Activated CD4-positive, alpha-beta T cell treated with anti-CD3 and anti-CD28 coated beads for 36 hours (primary cell): Measurements from ENCODE around the gene SEC14L3. TPM values are rescaled to one million over a fixed set of nuclear protein-coding genes. Genes with fewer than 3 reads are reported as not detected.

Source experiments
- ATAC-seq: fragments of 200-7000 bp; cut with Tn5 transposase; one replicate; pipeline ENCODE4 v1.10.0; 2021; ENCODE audit warnings: mild to moderate bottlenecking, moderate library complexity
- CTCF ChIA-PET: fragments of 350-600 bp; sonication (Branson Sonifier 250); formaldehyde crosslinking; loops from one replicate; lab custom pipeline; 2021; ENCODE audit warnings: antibody characterized with exemption; lab: Charles Lee
- POLR2A ChIA-PET: fragments of 350-600 bp; sonication (Branson Sonifier 250); formaldehyde crosslinking; loops from one replicate; lab custom pipeline; 2021; ENCODE audit warnings: antibody characterized with exemption, inconsistent platforms; lab: Charles Lee
- DNase-seq: peaks from one replicate; pipeline ENCODE4 v3.0.0-alpha.2; 2020
- H3K27ac Mint-ChIP-seq: one replicate; pipeline ENCODE4 v1.8.0; 2021; ENCODE audit warnings: mixed read lengths
- H3K27me3 Mint-ChIP-seq: one replicate; pipeline ENCODE4 v1.8.0; 2021; ENCODE audit warnings: mixed read lengths
- H3K36me3 Mint-ChIP-seq: one replicate; pipeline ENCODE4 v1.8.0; 2021; ENCODE audit warnings: low read depth, mixed read lengths
- H3K4me1 Mint-ChIP-seq: one replicate; pipeline ENCODE4 v1.8.0; 2021; ENCODE audit warnings: mixed read lengths
- H3K4me3 Mint-ChIP-seq: one replicate; pipeline ENCODE4 v1.8.0; 2021; ENCODE audit warnings: mild to moderate bottlenecking, moderate library complexity, mixed read lengths
- H3K9me3 Mint-ChIP-seq: one replicate; pipeline ENCODE4 v1.8.0; 2021; ENCODE audit warnings: low read depth, mixed read lengths
- intact Hi-C, 2 experiments: fragments of 100-400 bp; cut with DNase I in 1 of 2; cut with micrococcal nuclease in 1 of 2; formaldehyde crosslinking; loops; one replicate each; pipeline versions ENCODE4 v1.14.2 to v1.15.1; 2022 to 2024; cut with DNase I, micrococcal nuclease
- total RNA-seq, 2 experiments: library from RNA; stranded (reverse); gene quantifications; one replicate each; pipeline ENCODE4 v1.2.3, GENCODE V29; 2021

Gene SEC14L3
- total RNA-seq, 2 experiments from 2014 or later, result not detected

DNA sequence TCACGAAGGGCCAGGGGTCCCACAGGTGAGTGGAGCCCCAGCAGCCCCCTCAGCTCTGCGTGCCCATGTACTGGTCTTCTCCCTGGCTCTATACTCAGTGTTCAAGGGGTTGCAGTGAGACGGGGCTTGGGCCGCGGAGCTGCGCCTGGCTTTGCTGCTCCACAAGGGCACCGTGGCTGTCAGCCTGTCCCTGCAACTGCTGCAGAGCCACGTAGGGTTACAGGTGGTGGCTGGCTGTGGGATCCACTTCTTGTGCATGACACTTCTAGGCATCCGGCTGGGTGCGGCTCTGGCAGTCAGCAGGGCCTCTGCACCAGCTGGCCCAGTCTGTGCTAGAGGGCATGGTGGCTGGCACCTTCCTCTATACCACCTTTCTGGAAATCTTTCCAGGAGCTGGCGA lies 32.0 kb downstream of the SEC14L3 start:
- ChIA-PET CTCF (interaction anchor here (0.8 kb wide), 1 partner anchor 49 kb away, joined by 5 read pairs; no protein-coding TSS in a partner anchor), POLR2A (no interaction called here)
- peaks cover 13% of the 10 kb centered on the region for H3K27me3 Mint-ChIP-seq
- no peak for DNase-seq
- H3K36me3 Mint-ChIP-seq, result peaks cover 9% of the 10 kb centered on the region
- peaks cover 24% of the 10 kb centered on the region for H3K4me1 Mint-ChIP-seq
- H3K9me3 Mint-ChIP-seq, result peaks cover 12% of the 10 kb centered on the region
- intact Hi-C loops, result no loop called here
- no peak overlapping the region for H3K27ac Mint-ChIP-seq
- no peak overlapping the region for H3K4me3 Mint-ChIP-seq
- no peak for ATAC-seq

DNA sequence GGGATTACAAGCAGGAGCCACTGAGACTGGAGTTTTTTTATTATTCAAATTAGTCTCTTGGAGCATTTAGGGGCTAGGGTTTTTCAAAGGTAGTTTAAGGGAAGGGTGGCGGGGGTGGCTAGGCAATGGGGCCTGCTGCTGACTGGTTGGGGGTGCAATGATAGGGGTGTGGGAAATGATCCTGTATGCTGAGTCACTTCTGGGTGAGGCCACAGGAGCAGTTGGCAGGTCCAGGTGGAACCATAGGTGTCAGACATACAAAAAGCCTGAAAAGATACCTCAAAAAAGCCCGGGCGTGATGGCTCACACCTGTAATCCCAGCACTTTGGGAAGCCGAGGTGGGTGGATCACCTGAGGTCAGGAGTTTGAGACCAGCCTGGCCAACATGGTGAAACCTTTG lies 32.6 kb downstream of the SEC14L3 start:
- peaks cover 12% of the 10 kb centered on the region for H3K9me3 Mint-ChIP-seq
- H3K36me3 Mint-ChIP-seq, result peaks cover 11% of the 10 kb centered on the region
- peaks cover 13% of the 10 kb centered on the region for H3K27me3 Mint-ChIP-seq
- intact Hi-C loops, result no loop called here
- DNase-seq (no peak), ATAC-seq (no peak)
- H3K4me1 Mint-ChIP-seq, result peaks cover 29% of the 10 kb centered on the region
- ChIA-PET POLR2A (no interaction called here), CTCF (interaction anchor here (1.7 kb wide), 1 partner anchor 13 kb away, joined by 8 read pairs; the partner anchor contains the start of gene MTFP1)
- H3K4me3 Mint-ChIP-seq, result no peak overlapping the region
- H3K27ac Mint-ChIP-seq, result no peak overlapping the region

DNA sequence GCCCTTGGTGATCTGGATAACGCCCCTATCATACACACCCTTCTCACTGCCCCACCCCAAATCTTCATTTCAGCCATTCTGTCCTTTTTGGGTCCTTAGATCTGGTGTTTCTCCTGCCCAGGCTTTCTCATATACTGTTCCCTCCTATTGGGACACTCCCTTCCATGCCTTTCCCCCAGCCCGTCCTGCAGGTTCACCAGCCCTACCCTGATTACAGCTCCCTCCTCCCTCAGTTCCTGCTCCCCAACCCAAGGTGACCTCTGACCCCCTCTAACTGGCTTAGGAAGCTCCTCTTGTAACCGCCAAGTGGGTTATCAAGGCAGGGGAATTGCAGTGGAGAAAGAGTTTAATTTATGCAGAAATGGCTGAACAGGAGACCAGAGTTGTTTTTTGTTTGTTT lies 33.3 kb downstream of the SEC14L3 start:
- Mint-ChIP-seq H3K4me3 (no peak overlapping the region), H3K4me1 (peaks cover 36% of the 10 kb centered on the region), H3K27ac (no peak overlapping the region), H3K9me3 (peaks cover 12% of the 10 kb centered on the region), H3K27me3 (peaks cover 13% of the 10 kb centered on the region), H3K36me3 (peaks cover 11% of the 10 kb centered on the region)
- ATAC-seq (no peak), DNase-seq (no peak)
- CTCF ChIA-PET, result interaction anchor here (1.7 kb wide), 1 partner anchor 12 kb away, joined by 8 read pairs; the partner anchor contains the start of gene MTFP1
- intact Hi-C loops, result no loop called here
- POLR2A ChIA-PET, result no interaction called here

DNA sequence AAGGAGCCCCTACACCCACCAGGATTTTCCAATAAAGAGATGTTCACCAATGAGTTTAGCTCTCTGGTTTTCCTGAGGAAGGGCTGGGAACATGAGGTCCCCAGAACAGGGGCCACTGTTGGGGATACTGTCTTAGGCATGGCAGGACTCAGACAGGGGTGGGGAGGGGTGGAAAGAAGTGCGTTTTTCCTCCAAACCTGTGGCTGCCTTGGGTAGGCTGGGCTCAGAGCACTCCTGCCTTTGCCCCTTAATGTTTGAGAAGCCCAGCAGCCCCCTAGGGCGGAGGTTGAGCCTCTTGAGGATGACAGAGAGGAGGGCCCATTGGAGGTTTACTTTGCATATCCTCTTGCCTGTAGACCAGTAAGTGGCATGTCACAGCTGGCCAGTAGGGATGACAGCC lies 35.6 kb downstream of the SEC14L3 start:
- Mint-ChIP-seq H3K27me3 (peaks cover 13% of the 10 kb centered on the region), H3K4me3 (peak overlapping the region; percentile 75), H3K36me3 (peaks cover 11% of the 10 kb centered on the region), H3K4me1 (peaks cover 27% of the 10 kb centered on the region), H3K9me3 (peaks cover 10% of the 10 kb centered on the region), H3K27ac (peak overlapping the region; percentile 93)
- ATAC-seq (no peak), DNase-seq (no peak)
- ChIA-PET POLR2A (interaction anchor here (1.0 kb wide), 1 partner anchor 21 kb away, joined by 3 read pairs; no protein-coding TSS in a partner anchor), CTCF (interaction anchor here (0.6 to 2.7 kb wide), 7 partner anchors 9 to 647 kb away, joined by 3 to 16 read pairs (median 4); partner anchors contain the start of gene MTFP1)
- intact Hi-C loops, result no loop called here

DNA sequence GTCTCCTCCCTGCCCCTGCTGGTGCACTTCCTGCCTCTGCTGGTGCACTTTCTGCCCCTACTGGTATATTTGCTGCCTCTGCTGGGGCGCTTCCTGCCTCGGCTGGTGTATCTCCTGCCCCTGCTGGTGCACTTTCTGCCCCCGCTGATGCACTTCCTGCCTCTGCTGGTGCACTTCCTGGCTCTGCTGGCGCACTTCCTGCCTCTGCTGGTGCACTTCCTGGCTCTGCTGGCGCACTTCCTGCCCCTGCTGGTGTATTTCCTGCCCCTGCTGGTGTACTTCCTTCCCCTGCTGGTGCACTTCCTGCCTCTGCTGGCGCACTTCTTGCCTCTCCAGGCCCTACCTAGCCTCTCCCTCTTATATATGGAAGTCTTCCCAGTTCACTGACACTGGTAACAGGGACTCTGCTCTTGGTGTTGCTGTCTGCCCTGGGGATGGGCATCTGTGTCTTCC lies 36.1 kb downstream of the SEC14L3 start:
- peaks cover 11% of the 10 kb centered on the region for H3K36me3 Mint-ChIP-seq
- peak; percentile 87 for ATAC-seq

DNA sequence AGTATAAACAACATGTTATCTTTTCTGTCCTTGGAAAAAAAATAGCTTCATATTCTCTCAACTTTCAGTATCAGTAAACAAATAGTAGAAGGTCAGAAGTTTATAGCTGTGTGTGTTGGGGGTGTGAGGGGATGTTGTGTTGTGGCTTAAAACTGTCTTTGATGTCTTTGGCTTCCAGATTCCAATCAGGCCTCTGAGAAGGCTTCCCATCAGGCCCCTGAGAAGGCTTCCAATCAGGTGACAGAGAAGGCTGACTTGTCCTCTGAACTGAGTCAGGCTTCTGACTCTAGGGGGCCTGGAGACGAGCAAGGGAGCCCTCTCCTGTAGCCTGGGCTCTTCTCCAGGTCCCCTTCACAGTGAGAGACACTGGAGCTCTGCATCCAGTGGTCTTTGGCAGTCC lies 37.0 kb downstream of the SEC14L3 start:
- H3K27ac Mint-ChIP-seq, result peak overlapping the region; percentile 93
- ATAC-seq (no peak), DNase-seq (no peak)
- H3K9me3 Mint-ChIP-seq, result peaks cover 10% of the 10 kb centered on the region
- ChIA-PET POLR2A (interaction anchor here (1.3 kb wide), 1 partner anchor 11 kb away, joined by 3 read pairs; no protein-coding TSS in a partner anchor), CTCF (interaction anchor here (0.7 to 2.7 kb wide), 4 partner anchors 8 to 172 kb away, joined by 3 to 16 read pairs (median 4); partner anchors contain the start of gene MTFP1)
- intact Hi-C loops, result loop anchor here in 1 of 2 experiments (1.0 kb wide), 1 partner anchor 9 kb away; no protein-coding TSS in a partner anchor
- H3K4me1 Mint-ChIP-seq, result peaks cover 27% of the 10 kb centered on the region
- peaks cover 14% of the 10 kb centered on the region for H3K36me3 Mint-ChIP-seq
- peak overlapping the region; percentile 75 for H3K4me3 Mint-ChIP-seq
- H3K27me3 Mint-ChIP-seq, result peaks cover 6% of the 10 kb centered on the region

More for the DNA sequence above, 36.1 kb downstream of the SEC14L3 start:
- ChIA-PET CTCF (interaction anchor here (0.6 to 2.7 kb wide), 7 partner anchors 9 to 647 kb away, joined by 3 to 16 read pairs (median 4); partner anchors contain the start of gene MTFP1), POLR2A (interaction anchor here (1.0 kb wide), 1 partner anchor 21 kb away, joined by 3 read pairs; no protein-coding TSS in a partner anchor)
- Mint-ChIP-seq H3K9me3 (peaks cover 10% of the 10 kb centered on the region), H3K4me1 (peaks cover 27% of the 10 kb centered on the region), H3K27ac (peak overlapping the region; percentile 93), H3K27me3 (peaks cover 10% of the 10 kb centered on the region), H3K4me3 (peak overlapping the region; percentile 75)
- intact Hi-C loops, result loop anchor here in 1 of 2 experiments (1.0 kb wide), 1 partner anchor 9 kb away; no protein-coding TSS in a partner anchor
- peak; percentile 85 for DNase-seq

DNA sequence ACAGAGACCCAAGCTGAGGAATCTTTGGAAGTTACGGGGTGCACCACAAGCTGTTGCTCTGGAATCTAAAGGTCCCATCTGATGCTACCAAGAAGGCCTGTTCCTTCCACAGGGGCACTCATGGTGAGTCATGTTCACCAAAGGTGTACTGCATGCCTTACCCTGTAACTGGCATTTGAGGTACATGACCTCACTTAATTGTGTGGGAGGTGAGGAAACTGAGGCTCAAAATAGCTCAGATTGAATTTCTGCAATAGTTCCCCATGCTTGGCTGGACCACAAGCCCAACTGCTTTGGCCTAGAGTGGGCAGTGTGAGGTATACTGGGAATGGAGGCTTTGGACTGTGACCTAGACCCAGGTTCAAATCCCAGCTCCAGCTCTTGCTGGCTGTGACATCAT lies 38.0 kb downstream of the SEC14L3 start:
- Mint-ChIP-seq H3K27me3 (peaks cover 6% of the 10 kb centered on the region), H3K27ac (peak overlapping the region; percentile 19), H3K4me1 (peaks cover 27% of the 10 kb centered on the region), H3K4me3 (no peak overlapping the region), H3K9me3 (peaks cover 10% of the 10 kb centered on the region), H3K36me3 (peaks cover 14% of the 10 kb centered on the region)
- POLR2A ChIA-PET, result no interaction called here
- no peak for ATAC-seq
- no peak for DNase-seq
- intact Hi-C loops, result no loop called here
- CTCF ChIA-PET, result interaction anchor here (0.5 to 2.3 kb wide), 7 partner anchors 9 to 110 kb away, joined by 3 to 12 read pairs (median 4); no protein-coding TSS in a partner anchor

DNA sequence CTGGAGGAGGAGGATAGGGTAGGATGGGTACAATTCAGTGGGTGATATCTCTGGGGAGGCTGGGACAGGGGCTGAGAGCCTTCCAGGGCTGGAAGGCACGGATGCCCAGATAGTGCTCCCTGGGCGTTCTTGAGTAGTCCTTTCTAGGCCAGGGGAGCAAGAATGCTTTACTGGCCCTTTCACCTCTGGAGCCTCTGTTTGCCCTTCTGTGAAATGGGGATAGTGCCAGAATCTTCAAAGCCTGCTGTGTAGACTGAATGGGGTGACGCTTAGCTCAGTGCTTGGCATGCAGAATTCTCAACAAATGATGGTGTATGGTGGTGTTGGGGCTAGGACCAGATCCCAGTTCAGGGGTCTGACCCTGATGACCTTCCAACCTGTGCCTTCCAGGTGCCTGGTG lies 38.6 kb downstream of the SEC14L3 start:
- peaks cover under 1% of the 10 kb centered on the region for H3K27me3 Mint-ChIP-seq
- CTCF ChIA-PET, result interaction anchor here (0.6 to 2.3 kb wide), 6 partner anchors 9 to 109 kb away, joined by 3 to 12 read pairs (median 4); no protein-coding TSS in a partner anchor
- peaks cover 10% of the 10 kb centered on the region for H3K9me3 Mint-ChIP-seq
- intact Hi-C loops, result no loop called here
- no peak for ATAC-seq
- POLR2A ChIA-PET, result no interaction called here
- H3K27ac Mint-ChIP-seq, result no peak overlapping the region
- no peak for DNase-seq
- peaks cover 27% of the 10 kb centered on the region for H3K4me1 Mint-ChIP-seq
- peaks cover 14% of the 10 kb centered on the region for H3K36me3 Mint-ChIP-seq
- no peak overlapping the region for H3K4me3 Mint-ChIP-seq

DNA sequence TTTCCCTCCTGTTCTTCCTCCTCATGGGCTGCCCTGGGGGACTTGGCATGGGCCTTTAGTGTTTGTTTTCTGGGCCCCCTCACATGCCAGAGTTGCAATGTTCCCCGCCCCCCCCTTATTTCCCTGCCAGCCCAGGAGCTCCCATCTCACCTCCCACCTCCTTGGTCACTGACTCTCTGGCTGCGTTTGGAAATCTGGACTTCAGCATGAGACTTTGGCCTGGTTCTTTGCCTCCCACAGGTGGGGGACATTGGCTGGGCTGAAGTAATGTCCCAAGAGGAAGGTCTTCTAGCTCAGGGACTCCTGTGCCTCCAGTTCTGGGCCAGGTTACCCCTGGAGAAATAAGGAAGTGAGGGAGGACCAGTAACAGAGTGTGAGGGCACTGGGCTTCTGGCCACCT lies 39.3 kb downstream of the SEC14L3 start:
- intact Hi-C loops, result no loop called here
- H3K36me3 Mint-ChIP-seq, result peaks cover 17% of the 10 kb centered on the region
- ChIA-PET POLR2A (no interaction called here), CTCF (interaction anchor here (2.3 kb wide), 1 partner anchor 8 kb away, joined by 12 read pairs; no protein-coding TSS in a partner anchor)
- peaks cover 27% of the 10 kb centered on the region for H3K4me1 Mint-ChIP-seq
- ATAC-seq (no peak), DNase-seq (no peak)
- H3K27ac Mint-ChIP-seq, result no peak overlapping the region
- peaks cover 10% of the 10 kb centered on the region for H3K9me3 Mint-ChIP-seq
- no peak overlapping the region for H3K4me3 Mint-ChIP-seq
- H3K27me3 Mint-ChIP-seq, result no peaks in the 10 kb centered on the region

DNA sequence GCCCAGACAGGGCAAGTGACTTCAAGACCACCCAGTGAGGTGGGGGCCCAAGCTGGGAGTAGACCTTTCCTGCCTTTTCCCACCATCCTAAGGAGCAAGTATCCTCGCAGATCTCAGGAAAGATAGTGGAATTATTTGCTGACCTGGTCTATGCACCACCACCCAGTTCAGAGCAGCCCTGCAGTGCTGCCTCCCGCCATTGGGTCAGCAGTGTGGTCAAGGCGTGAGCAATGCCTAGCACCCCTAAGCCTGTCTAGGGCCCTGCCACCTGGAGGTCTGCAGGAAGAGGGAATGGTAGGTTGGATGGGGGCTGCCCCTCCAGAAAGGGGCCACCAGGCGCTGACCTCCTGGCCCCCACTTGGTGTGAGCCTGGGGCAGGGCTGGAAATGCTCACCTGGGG lies 39.7 kb downstream of the SEC14L3 start:
- CTCF ChIA-PET, result interaction anchor here (1.2 to 2.3 kb wide), 2 partner anchors 8 to 462 kb away, joined by 3 to 12 read pairs; no protein-coding TSS in a partner anchor
- no peak for DNase-seq
- H3K4me1 Mint-ChIP-seq, result peaks cover 31% of the 10 kb centered on the region
- no peaks in the 10 kb centered on the region for H3K27me3 Mint-ChIP-seq
- ATAC-seq, result no peak
- intact Hi-C loops, result no loop called here
- H3K36me3 Mint-ChIP-seq, result peaks cover 22% of the 10 kb centered on the region
- no peak overlapping the region for H3K27ac Mint-ChIP-seq
- H3K4me3 Mint-ChIP-seq, result no peak overlapping the region
- POLR2A ChIA-PET, result no interaction called here
- H3K9me3 Mint-ChIP-seq, result peaks cover 10% of the 10 kb centered on the region

DNA sequence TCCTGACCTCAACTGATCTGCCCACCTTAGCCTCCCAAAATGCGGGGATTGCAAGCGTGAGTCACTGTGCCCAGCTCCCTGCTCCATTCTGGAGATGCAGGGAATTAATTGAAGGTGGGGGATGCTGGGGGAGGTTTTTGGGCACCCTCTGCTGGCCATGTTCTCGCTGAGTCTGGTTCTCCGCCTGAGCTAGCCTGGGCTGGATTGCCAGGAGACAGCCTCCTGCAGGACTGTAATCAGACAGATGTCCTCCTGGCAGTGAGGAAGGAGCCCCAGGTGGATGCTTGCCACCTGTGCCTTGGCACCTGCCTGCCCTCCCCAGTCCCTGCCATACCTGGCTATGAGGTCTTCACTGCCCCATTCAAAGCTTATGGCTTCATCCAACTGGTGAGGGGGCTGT lies 40.9 kb downstream of the SEC14L3 start:
- intact Hi-C loops, result no loop called here
- Mint-ChIP-seq H3K4me1 (peaks cover 36% of the 10 kb centered on the region), H3K27me3 (no peaks in the 10 kb centered on the region), H3K36me3 (peaks cover 28% of the 10 kb centered on the region), H3K27ac (no peak overlapping the region), H3K4me3 (no peak overlapping the region), H3K9me3 (peaks cover 6% of the 10 kb centered on the region)
- no peak for ATAC-seq
- ChIA-PET CTCF (interaction anchor here (0.7 to 1.4 kb wide), 5 partner anchors 9 to 463 kb away, joined by 3 to 4 read pairs (median 3); no protein-coding TSS in a partner anchor), POLR2A (interaction anchor here (0.7 kb wide), 1 partner anchor 720 kb away, joined by 6 read pairs; no protein-coding TSS in a partner anchor)
- DNase-seq, result peak; percentile 15
